GM12891 (cell line): ENCODE measurements around the gene MYO1D.
"Not testable (repeated sequence)": the region's sequence is repeated elsewhere in the genome, so short reads cannot be mapped to it uniquely, and the experiment has no call there.

ENCODE experiments used
- POLR2A ChIP-seq: IDR thresholded peaks from 2 replicates; pipeline ENCODE4 v1.6.1; 2011; ENCODE audit warnings: low read depth, low read length, control low read depth
- POLR2AphosphoS5 ChIP-seq: IDR thresholded peaks from 2 replicates; pipeline ENCODE4 v1.6.1; 2011; ENCODE audit warnings: low read depth, low read length, control low read depth
- TAF1 ChIP-seq: IDR thresholded peaks from 2 replicates; pipeline ENCODE4 v1.6.1; 2011; ENCODE audit warnings: low read depth, low read length, control low read depth

- not testable (repeated sequence) for TF ChIP-seq POLR2A, TAF1, POLR2AphosphoS5
Measured at GRCh38 chr17:32886951-32887350, 10.0 kb upstream of the MYO1D start.
